HG03066 (cell line): Measurements from ENCODE around the gene ZNF19.
"Not testable (repeated sequence)": the region's sequence is repeated elsewhere in the genome, so short reads cannot be mapped to it uniquely, and the experiment has no call there.

Experiments used
- ATAC-seq: cut with Tn5 transposase; IDR thresholded peaks from one replicate; pipeline ENCODE4 v1.9.1; 2021; ENCODE audit warnings: low read depth; ENCODE audit not compliant: unreplicated experiment

The ZNF19 gene

DNA sequence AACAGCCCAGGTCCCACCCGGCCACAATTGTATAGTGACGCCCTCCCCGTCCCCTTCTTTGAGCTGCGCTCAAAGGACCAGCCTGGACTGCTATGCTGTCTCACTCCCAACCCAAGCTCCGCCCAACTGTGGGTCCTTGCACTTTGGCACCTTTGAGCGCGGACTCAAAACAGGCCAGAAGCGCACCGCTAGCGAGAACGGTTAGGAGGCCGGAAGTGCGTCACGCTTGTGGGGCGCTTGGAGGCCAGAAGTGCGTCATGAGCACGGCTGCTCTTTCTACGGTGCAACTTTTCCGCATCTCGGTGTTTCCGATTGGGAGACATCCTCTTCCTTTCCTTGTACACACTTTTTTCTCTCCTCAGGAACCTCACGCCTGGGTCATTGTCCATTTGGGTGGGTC lies at the start of gene ZNF19:
ZNF19 (minus strand) TSS at position 203 of the 400 bp plus-strand sequence. CDS start 7,210 bp downstream, outside the sequence.
- no peak for ATAC-seq

DNA sequence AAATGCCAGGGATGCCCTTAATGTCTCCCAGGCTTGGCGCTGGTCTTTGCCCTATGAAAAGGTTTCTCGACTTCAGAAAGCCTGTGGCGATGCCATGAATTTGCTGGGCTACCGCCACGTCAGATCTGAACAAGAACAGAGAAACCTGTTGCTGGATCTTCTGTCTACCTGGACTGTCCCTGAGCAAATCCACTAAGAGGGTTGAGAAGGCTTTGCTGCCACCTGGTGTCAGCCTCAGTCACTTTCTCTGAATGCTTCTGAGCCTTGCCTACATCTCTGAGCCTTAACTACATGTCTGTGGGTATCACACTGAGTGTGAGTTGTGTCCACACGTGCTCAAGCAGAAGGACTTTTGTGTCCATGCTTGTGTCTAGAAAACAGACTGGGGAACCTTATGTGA lies 48.5 kb upstream of the ZNF19 start:
- ATAC-seq, result no peak

DNA sequence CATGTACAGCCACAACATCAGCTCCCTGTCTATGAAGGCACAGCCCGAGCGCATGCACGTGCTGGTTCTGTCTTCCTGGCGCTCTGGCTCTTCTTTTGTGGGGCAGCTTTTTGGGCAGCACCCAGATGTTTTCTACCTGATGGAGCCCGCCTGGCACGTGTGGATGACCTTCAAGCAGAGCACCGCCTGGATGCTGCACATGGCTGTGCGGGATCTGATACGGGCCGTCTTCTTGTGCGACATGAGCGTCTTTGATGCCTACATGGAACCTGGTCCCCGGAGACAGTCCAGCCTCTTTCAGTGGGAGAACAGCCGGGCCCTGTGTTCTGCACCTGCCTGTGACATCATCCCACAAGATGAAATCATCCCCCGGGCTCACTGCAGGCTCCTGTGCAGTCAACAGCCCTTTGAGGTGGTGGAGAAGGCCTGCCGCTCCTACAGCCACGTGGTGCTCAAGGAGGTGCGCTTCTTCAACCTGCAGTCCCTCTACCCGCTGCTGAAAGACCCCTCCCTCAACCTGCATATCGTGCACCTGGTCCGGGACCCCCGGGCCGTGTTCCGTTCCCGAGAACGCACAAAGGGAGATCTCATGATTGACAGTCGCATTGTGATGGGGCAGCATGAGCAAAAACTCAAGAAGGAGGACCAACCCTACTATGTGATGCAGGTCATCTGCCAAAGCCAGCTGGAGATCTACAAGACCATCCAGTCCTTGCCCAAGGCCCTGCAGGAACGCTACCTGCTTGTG lies 47.8 kb upstream of the ZNF19 start:
- ATAC-seq, result no peak

DNA sequence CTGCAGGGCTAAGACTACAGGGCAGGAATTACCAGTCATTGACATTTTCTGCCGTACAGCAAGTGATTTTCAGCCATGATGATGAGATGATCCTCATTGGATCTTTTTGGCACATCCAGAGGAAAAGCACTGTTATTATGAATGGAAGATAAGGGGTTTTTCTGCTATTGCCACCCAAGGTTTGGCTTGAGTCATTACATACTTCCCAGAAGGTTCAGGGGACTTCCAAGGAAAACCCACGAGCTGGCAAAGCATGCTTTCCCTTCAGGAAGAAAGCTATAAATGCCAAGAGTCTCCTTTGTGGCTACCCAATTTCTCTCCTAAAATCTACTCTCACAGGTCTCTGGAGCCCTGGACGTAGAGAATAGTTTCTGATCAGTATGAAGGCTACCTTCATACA lies 43.2 kb upstream of the ZNF19 start:
- ATAC-seq, result no peak

DNA sequence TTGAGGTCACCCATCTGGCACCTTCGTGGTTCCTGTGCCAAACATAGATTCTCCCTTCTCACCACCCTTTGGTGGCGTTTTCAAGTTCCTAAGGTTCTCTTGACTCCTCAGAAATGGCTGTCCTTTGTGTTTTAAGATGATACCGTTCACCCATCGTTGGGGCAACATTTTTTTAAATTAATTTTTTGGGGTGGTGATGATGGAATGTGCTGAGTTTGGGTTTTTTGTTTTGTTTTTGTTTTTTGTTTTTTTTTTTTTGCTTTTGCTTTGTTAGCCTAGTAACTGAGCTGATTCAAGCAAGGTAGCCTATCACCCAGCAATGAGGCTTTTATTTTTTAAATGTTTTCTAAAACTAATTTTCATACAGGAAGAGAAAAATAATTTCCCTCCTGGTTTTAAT lies 39.7 kb upstream of the ZNF19 start:
- ATAC-seq, result no peak

DNA sequence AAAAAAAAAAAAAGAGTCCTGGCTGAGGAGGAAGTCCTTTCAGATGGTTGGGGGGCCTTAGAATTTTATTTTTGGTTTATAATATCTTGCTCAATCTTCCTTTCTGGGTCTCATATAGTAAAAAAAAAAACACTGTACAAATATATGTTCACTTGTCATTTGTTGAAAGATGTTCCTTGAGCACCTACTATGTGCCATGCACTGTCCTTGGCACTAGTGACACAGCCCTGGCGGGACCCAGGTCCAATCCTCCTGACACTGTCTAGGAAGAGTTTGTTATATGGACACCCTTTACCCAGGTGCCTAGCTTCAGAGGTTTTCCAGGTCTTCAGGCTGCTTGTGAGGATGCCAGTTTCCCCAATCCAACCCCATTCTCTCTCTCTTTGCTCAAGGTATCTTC lies 39.1 kb upstream of the ZNF19 start:
- ATAC-seq, result no peak

DNA sequence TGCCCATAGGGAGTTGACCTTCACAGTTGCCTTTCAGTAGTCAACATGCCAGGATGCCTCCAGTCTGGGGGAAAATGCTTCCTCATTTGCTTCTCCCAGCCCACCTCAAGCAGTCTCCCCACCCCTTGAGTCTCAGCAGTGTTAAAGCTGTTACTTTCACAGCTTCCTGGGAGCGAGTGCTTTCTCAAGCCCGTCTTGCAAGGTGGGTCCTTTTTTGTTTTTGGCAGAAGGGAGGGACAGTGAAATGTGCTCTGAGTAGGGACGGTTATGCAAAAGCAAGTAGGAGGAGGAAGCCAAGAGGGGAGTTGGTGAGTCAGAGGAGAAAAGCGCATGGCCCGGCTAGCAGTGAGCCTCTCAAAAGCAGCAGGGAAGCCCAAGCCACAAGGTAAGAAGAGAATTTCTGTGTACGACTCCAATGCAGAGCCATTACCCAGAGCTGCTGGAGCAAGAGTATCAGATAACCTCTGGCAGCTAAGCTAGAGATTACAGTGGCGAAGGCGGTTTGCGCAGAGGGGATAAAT lies 37.0 kb upstream of the ZNF19 start, which contains the start of gene CHST4:
CHST4 (plus strand) TSS at position 316 of the 521 bp plus-strand sequence. CDS start 10,252 bp downstream, outside the sequence.
- ATAC-seq, result no peak

DNA sequence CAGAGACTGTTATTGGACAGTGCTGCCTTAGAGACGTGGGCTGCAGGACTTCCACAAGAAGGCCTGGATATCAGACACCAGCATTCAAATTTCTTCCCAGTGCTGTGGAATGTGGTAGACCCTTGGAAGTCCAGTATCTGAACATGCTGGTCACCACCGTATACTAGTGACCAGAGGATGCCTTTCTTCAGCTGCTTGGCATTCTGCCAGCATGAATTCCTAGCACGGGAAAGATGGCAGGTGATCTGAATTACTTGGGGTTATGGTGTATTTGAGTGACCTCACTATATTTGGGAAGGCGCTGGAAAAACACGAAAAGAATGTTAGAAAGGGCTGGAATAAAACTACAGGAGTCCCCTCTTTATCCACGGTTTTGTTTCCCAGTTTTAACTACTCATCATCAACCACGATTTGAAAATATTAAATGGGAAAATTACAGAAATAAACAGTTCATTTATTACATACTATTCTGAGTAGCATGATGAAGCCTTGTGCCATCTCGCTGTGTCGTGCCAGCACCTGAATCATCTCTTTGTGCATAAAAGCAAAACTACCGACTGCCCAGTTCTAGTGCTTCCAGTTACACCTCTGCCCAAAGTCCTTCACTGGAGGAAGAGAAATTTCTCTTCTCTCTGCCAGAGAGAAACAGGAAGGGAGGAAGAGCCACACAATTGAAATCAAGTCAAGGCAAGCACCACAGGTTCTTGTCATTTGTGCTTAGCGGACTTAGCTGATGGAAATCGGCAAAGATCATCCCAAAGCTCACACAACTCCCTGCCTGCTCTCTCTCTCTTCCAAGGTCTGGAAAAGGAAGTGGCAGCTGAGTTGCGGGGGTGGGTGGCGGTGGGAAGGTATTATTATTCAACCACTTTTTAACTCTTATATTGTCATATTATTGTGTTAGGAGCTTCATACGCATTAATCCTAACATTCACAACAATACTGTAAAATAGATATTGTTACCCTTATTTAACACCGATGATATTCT lies 35.7 kb upstream of the ZNF19 start:
- ATAC-seq, result no peak

DNA sequence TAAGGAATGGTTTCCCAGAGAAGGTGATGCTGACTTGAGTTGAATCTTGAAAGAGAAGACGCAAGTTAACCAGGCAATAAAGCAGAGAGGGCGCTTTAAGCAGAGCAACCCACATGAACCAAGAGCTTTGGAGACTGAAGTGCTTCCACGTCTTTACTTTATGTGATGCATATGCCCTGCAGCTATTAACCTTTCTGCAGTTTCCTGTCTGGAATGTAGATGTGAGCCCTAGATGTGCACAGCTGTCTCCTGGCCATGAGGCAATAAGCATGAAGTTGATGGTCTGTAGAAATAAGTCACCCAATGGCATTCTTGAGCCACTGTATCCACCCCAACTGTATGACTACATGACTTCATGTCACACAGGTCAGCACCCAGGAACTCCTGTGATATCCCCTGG lies 31.4 kb upstream of the ZNF19 start:
- no peak for ATAC-seq

DNA sequence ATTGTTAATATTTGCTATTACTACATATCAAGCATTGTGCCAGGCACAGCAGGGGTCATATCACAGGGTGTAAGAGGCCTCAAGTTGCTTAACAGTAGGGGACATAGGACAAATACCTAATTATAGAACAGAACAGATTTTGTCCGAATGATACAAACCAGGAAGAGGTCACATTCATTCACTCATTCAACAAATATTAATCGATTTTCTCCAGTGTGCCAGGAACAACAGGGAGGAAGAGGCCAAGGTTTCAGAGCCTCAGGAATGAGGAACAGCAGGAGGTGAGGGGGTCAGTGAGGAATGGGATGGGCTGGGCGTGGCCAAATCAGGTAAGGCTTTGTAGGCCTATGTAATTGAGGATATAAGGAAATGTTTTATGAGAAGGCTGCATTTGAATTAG lies 25.9 kb upstream of the ZNF19 start:
- ATAC-seq, result no peak

DNA sequence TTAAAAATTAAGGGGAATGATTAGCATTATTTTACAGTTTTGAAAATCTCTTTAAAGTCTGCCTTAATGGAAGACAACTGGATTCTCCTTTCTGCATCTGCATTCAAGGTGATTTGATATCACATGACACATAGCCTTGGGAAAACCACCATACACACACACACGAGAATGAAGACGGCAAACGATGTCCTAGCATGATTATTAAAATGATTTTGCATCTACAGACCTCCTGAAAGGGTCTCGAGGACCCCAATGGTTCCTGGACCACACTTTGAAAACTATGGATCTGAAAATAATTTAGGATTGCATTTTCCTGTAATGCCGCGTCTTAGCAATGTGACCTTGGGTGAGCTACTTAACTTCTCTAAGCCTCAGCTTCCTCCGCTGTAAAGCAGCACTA lies 25.4 kb upstream of the ZNF19 start:
- ATAC-seq, result no peak

DNA sequence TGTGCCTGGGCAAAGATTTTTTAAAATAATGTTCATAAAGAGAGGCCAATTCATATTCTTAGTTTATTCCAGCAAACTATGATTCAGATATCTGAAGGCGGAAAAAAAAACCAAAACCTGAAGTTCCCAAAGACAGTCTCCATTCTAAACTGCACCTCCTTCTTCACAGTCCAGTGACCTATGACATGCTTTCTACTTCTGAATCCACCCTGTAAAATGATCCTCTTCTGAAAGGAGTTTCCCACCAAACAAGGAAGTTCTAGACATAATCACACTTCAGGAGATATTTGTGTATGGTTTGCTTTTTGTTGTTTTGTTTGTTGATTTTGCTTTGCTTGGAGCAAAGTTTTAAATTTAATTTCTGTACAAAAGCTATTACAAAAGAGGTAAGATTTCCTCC lies 24.2 kb upstream of the ZNF19 start:
- ATAC-seq, result no peak

DNA sequence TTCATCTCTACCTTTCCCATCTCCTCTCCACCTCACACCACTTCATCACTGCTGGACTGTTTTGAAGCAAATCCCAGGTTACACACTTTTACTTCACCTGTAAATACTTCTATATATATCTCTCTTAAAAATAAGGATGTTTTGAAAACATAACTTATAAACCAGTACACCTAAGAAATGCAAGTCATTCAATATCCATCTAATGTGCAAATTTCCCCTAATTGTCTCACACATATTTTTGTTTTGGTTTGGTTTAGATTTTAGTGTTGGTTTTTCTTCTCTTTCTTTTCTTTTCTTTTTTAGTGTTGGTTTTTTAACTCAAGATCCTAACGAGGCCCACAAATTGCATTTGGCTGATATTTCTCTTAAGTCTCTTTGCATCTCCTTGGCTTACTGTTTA lies 17.9 kb upstream of the ZNF19 start:
- no peak for ATAC-seq

DNA sequence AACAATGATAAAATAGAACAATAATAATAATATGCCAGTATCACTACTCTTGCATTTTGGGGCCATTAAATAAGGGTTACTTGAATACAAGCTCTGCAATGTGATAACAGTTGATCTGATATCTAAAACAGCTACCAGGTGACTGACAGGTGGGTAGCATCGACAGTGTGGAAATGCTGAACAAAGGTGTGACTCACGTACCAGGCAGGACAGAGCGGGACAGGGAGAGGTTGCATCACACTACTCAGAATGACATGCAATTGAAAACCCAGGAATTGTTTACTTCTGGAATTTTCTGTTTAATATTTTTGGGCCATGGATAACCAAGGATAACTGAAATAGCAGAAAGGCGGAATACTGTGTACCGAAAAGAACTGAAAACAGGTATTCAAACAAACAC lies 15.8 kb upstream of the ZNF19 start:
- no peak for ATAC-seq

DNA sequence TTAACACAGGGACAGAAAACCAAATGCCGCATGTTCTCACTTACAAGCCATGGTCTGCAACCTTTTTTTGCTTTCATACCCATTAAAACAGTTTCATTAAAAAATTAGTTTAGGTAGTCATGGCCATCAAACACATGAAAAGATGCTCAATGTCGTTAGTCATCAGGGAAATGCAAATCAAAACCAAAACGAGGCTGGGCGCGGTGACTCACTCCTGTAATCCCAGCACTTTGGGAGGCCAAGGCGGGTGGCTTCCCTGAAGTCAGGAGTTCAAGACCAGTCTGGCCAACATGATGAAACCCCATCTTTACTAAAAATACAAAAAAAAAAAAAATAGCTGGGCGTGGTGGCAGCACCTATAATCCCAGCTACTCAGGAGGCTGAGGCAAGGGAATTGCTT lies 14.9 kb upstream of the ZNF19 start:
- ATAC-seq, result not testable (repeated sequence)

DNA sequence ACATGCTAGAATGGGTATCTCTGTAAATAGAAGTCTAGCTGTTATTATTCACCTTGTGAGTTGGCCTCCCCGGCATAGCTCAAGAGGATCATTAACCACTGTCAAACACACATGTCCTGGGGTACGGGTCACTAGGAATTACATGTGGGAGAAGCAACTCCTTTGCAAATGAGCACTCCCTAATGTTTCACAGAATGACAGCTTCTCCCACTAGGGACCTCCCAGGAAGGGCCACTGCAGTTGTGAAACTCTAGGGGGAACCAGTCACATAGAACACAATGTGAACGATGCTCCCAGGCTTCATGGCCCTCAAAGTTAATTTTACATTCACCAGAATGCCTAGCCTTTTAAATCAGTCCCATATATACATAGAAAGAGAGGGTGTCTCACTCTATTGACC lies 12.4 kb upstream of the ZNF19 start:
- ATAC-seq, result no peak

DNA sequence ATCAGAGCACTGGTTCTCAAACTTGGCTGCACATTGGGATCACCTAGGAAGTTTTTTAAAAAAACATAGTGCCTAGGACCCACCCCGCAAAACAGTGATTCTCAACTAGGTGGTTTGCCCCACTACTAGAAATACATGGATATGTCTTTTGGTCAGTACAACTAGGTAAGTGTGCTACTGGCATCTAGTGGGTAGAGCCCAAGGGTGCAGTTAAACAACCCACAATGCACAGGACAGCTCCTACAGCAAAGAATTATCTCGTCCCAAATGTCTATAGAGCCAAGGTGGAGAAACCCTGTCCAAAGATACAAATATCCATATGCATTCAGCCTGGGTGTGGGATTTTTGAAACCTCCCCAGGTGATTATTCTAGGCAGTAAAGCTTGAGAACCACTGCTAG lies 11.8 kb upstream of the ZNF19 start:
- no peak for ATAC-seq

DNA sequence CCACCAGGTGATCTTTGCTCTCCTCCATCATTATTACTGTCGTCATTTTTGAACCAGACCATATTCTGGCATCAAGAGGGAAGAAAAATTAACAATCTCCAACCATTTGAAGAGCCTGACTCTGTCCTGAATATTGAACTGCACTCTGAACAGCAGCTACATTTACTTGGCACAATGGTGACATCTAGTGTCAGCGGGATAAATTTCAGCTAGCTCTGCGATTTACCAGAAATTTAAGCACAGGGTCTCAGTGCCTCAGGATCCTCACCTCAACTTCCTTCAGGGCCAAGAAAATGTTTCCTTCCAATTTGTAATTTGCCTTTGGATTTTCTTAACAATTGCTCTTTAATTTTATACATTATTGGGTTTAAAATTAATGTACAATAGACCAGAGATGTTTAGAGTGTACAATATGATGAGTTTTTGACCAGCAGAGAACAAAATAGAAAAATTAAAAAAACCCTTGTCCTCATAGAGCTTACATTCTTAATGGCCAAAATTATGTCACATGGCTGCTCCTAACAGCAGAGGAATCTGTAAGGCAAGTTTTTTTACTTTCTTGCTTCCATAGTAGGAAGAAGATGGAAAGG lies 10.7 kb upstream of the ZNF19 start:
- no peak for ATAC-seq

DNA sequence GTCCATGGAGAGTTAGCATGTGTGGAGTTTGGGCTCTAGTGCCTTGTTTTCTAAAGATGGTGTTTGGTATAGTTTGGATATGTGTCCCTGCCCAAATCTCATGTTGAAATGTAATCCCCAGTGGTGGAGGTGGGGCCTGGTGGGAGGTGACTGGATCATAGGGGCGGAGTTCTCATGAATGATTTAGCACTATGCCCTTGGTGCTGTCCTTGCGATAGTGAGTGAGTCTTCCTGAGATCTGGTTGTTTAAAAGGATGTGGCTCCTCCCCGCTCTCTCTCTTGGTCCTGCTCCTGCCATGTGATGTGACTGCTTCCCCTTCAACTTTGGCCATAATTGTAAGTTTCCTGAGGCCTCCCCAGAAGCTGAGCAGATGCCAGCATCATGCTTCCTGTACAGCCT lies 8.9 kb upstream of the ZNF19 start:
- ATAC-seq, result no peak

DNA sequence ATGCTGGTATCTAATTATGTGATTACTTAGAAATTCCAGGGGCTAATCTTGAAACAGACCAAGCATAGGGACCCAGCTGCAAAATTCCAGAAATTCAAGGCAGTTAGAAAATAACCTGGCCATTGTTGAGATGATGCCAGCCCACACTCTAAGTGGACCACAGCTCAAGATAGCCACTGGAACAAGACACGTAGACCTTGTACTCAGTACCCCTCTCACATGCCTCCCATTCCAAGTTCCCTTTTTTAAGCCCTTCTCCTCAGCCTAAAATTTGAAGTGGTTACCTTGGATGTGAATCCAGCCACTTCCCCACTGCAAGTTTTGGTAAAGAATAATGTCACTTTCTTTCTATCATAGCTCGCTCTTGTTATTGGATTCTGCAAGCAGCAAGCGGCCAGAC lies 4.1 kb upstream of the ZNF19 start:
- ATAC-seq, result no peak

DNA sequence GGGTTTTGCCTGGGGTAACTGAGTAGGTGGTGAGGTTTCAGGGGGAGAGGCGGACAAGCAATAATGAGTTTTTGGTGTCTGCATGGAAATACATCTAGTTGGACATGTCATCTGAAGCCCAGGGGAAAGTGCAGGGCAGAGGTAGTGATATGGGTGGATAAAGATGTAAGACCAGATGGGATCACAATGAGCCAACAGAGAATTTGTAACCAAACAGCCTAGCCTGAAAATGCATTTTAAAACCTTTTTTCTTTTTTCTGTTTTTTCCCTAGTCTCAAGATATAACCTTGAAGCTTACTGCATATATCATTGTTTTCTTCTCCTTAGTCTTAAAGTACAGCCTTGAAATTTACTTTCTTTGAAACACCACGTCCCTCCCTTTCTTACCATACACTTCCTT lies 3.7 kb upstream of the ZNF19 start:
- no peak for ATAC-seq
